Measurements from ENCODE around the gene FOXJ1.
"Not testable (repeated sequence)": the region's sequence is repeated elsewhere in the genome, so short reads cannot be mapped to it uniquely, and the experiment has no call there.

Gene FOXJ1, protein sequence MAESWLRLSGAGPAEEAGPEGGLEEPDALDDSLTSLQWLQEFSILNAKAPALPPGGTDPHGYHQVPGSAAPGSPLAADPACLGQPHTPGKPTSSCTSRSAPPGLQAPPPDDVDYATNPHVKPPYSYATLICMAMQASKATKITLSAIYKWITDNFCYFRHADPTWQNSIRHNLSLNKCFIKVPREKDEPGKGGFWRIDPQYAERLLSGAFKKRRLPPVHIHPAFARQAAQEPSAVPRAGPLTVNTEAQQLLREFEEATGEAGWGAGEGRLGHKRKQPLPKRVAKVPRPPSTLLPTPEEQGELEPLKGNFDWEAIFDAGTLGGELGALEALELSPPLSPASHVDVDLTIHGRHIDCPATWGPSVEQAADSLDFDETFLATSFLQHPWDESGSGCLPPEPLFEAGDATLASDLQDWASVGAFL

DNA sequence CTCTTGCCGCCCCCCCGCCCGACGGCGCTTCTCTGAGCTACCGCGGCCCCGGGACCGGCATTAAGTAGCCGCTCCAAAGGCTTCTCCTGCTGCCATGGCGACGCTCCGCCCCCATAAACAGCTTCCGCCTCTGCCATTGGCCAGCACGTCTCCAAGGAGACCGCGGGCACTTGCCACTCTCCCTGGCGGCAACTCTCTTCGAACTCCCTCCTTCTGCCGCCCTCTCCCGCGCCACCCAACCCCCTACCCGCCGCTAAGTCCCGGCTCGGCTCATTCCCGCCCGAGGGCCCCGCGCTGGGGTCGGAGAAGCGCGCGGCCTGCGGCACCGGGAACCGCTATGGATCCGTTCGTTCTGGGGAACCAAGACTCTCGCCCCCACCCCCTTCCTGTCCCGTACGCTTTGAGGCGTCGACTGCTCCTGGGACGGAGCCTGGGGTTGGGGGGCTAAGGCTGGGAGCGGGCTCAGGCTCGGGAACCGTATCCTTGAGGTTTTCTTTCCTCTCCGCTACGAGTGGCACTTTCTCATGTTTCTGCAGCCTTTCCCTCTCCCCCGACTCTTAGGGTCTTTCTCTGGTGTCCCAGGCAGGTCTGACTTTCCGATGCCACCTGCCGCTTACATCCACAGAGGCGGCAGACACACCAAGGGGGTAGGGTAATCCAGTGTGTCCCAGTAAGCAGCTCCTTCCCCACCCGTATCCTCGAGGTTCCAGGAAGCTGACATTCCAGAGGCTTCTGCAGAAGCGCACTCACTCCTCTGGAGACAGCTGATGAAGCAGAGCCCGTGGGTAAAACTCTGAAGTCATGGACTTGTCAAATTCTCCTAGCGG lies at the start of gene FOXJ1:
FOXJ1 (minus strand) TSS at position 34 of the 827 bp plus-strand sequence. CDS start 850 bp downstream, outside the sequence.
- DNase-seq (ENCODE audit: low read depth in 2 of 2, low spot score in 1 of 2), result peak; percentile 70 to 76

DNA sequence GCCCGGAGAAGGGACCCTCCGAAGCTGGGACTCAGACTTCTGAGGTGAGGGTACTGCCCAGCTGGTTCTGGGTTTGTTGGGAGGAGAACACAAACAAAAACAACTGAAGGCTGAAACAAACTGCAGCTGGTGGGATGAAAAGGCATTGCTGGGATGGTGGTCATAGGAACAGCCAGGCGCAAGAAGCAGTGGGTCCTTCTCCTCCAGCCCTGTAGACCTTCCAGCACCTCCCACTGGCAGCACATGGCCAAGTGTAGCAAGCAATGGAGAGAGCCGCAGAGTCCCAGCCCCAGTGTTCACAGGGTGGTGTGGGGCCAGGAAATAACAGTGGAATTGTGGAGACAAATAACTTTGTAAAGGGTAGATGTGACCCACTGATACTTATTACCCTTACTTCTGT lies 48.7 kb upstream of the FOXJ1 start:
- no peak for DNase-seq (ENCODE audit: low read depth in 2 of 2, low spot score in 1 of 2)

DNA sequence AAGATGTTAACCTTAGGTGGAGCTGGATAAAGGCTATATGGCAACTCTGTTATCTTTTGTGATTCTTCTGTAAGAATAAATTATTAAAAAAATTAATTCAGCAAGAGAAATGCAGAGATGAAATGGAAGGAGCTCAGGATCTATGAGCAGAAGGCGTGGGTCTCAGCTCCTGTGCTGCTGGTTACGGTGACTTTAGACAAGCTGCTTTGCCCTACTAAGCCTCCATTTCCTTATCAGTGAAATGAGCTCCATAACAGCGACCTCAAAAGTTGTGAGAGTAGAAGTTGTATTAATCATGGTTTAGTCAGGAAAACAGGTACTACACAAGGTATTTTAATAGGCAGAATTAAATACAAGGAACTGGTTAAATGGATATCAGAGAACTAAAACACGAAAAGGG lies 48.2 kb upstream of the FOXJ1 start:
- no peak for DNase-seq (ENCODE audit: low read depth in 2 of 2, low spot score in 1 of 2)

DNA sequence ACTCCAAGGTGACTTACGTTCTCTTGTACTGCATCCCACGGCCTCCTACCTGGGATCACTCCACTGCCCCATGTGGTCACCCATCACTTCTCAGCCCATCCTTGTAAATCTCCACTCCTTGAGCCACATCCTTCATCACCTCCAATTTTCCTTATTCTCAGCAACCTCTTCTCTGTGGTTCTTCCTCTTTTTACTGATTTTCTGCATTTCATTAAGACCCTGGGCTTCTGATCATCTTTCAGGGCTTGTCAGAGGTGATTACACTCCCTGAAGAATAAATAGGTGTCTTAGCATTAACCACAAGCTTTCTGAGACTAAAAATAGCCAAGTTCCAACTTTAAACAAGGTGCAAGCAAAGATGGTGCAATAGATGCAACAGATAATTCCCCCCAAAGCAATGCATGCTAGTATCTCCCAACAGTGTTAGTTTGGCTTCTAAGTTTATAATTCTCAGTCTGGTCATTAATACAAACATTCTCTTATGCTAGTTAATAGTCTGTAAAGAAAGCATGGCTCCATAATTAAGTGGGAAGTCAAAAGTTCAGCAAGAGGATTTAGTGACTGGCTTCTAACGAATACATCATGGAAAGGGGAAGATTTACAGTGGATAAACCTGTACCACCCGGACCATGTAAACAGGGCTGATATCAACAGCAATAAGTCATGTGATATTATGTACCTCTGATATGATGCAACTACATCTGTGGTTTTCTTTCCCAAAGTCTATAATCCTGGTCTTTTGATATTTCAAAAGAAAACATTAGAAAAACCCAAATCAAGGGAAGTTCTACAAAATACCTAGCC lies 47.4 kb upstream of the FOXJ1 start:
- no peak for DNase-seq (ENCODE audit: low read depth in 2 of 2, low spot score in 1 of 2)

DNA sequence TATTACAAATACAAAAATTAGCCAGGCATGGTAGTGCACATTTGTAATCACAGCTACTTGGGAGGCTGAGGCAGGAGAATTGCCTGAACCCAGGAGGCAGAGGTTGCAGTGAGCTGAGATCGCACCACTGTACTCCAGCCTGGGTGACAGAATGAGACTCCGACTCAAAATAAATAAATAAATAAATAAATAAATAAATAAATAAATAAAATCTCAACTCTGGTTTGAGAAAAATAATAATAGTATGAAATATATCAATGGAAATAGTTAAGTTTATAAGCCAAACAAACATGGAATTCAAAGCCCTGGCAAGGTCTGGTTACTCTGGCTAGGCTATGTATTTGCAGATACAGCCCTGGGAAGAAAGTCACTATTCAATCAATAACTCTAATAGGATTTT lies 45.7 kb upstream of the FOXJ1 start:
- DNase-seq (ENCODE audit: low read depth in 2 of 2, low spot score in 1 of 2), result not testable (repeated sequence)

DNA sequence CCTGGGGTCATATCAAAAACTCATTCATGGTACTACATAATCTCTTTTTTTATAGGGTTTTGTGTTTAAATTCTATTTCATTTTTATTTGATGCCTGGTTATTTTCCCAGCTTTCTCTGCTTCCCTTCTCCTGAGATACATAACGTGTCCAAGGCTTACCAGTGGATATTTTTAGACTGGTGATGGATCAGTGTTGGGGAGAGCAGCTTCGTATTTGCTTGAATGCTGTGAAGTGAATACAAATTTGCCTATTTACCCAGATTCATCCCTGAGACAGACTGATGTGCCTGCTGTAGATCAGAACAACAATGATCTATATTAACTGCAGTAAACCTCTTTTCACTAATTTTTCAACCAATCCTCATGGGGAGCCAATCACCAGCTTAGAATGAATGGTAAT lies 43.2 kb upstream of the FOXJ1 start:
- DNase-seq (ENCODE audit: low read depth in 2 of 2, low spot score in 1 of 2), result no peak

DNA sequence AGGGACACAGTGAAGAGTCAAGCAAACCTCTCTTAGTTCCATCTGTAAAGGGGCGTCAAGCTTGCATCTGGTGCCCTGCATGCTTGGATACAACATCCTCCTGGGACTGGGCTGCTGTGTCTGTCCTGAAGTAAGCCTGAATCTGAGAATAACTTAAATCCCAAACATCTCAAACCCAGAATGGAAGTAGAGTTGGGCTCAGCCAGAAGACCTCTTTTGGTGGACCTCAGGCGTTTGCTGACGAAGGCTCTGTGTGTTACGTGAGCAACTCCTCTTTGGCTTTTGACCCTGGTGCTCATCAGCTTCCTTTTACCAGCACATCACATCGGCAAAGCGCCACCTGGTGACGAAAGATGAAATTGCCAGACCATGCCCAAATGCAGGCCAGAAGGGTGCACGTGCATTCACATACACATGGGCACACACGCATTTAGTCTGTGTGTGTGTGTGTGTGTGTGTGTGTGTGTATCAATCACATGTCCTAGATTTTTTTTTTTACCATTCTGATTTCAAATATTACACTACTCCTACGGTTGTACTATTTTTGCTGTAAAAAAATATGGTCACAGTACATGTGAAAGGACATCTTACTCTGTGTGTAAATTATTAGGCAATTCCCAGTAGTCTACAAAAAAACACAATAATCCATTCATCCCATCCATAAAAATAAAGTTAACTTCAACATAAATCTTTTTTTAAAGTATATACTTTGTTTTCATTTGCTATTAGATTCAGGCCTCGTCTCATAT lies 41.1 kb upstream of the FOXJ1 start:
- DNase-seq (ENCODE audit: low read depth in 2 of 2, low spot score in 1 of 2), result peak; percentile 87 to 93

DNA sequence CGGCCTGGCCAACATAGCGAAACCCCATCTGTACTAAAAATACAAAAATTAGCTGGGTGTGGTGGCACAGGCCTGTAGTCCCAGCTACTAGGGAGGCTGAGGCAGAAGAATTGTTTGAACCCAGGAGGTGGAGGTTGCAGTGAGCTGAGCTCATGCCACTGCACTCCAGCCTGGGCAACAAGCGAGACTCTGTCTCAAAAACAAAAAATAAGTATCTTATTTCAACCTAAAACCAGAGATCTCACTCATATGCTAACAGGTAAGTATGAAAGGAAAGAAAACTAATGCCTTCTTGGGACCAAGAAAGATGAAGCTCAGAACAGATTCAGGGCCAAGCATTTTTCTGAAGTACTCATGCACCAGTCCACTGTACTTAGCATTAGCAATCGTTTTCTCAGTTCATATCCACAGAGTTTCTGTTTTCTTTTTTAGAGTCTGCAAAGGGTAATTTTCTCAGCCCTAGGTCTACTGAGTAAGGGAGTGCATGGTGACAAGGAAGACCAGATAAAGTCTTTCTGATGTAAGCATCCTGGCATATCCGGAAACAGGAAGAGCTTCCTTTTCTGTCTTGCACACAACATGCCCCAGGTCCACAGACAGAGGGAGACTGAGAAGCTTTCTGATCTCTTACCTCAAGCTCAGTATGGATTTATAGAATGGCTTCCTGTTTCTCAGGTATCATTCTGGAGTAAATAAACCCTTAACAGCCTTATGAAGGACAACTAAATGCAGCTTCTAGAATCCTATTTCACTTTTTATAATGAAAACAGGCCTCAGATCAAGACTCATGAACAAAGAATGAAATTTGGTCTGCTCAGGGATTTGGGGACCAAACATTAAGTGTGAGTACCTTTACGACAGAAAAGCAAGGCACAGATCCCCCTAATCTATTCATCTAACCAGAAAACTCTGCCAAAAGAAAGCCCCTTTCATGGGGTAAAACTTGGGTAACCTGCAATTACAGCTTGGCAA lies 38.7 kb upstream of the FOXJ1 start:
- no peak for DNase-seq (ENCODE audit: low read depth in 2 of 2, low spot score in 1 of 2)

DNA sequence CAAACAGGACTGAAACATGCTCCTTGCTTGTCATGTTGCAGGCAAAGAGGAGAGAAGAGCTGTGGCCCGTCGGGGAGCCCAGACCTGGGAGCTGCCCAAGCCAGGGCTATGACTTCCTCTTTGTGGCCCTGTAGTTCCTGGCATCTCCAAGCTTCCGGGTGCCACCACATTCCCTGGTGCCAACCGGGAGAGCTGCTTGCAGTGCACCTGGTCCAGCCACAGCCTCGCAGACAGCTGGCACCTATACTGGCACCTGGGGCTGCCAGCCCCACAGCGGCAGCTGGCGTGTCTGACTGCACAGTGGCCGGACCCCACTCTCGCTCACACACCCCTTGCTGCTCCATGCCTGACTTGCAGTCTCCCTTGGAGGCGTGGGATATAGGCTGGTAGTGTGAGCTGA lies 37.1 kb upstream of the FOXJ1 start:
- no peak for DNase-seq (ENCODE audit: low read depth in 2 of 2, low spot score in 1 of 2)

DNA sequence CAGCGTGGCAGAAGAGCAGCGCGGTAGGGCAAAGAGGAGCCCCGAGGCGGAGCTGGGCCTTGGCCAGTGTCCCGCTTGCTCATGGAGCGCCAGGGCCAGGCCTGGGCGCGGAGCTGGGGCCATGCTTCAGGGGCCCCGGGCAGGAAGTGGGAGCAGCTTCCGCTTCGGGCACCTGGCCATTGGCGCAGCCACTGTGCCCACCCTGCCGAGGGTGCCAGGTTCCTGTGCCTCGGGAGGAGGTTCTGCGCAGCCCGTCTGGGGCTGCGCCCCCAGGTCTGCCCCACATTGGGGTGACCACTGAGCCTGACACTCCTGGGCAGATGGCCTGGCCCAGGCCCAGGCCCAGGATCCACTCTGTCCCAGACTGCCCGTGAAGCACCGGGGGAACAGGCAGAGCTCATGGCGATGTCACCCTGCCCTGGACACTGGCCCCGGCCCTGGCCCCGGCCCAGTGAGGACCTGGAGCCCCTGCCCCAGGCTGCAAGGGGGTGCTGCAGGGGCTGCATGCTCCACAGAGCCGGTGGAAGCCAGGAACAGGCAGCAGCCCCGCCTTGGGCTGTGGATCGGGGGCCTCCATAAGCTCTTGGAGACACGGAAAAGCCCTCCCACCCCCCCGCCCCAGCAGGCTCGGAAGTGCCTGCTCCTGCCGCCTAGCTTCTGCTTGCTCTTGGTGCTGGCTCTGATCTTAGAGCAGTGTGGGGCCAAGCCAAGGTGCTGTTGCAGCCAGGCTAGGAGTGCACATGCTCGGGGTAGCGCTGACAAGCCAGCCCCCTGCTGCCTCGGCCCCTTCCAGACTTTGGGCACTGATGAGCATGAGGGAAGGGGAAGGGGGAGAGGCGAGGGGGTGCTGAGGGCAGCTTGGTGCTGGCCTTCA lies 35.9 kb upstream of the FOXJ1 start:
- no peak for DNase-seq (ENCODE audit: low read depth in 2 of 2, low spot score in 1 of 2)

DNA sequence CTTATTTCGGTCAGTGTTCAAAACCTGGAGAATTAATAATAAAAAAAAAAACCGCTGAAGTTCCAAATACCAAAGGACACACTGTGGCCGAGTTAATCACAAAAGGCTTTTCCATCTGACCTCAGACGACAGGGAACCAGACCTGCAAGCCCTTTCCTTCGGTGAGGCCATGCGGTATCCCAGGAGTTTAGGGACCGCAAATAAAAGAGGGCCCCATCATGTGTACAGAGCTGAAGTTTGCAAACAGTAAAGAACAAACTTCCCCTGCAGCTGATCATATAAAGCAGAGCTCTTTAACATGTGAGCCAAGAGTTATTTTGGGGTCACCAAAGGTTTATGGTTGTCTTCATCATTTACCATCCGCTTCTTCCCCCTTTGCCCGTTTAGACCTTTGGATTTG lies 33.0 kb upstream of the FOXJ1 start:
- no peak for DNase-seq (ENCODE audit: low read depth in 2 of 2, low spot score in 1 of 2)

DNA sequence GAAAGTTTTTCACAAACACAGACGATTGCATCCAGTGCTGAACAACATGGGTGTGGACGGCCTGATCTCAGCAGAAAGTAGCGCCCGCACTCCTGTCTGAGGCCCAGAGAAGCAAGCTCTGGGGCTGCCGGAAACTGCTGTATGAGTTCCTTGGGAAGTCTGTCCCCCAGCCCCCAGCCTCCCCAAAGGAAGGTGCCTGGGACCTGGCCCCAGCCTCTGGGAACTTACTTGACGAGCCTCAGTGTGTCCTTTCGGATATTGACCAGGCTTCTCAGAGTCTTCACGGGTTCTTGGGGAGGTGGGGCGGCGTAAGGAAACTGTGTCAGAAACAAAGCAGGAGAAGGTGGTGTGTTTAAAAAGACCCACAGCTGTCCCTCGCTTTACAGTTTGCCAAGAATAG lies 32.4 kb upstream of the FOXJ1 start:
- DNase-seq (ENCODE audit: low read depth in 2 of 2, low spot score in 1 of 2), result no peak

DNA sequence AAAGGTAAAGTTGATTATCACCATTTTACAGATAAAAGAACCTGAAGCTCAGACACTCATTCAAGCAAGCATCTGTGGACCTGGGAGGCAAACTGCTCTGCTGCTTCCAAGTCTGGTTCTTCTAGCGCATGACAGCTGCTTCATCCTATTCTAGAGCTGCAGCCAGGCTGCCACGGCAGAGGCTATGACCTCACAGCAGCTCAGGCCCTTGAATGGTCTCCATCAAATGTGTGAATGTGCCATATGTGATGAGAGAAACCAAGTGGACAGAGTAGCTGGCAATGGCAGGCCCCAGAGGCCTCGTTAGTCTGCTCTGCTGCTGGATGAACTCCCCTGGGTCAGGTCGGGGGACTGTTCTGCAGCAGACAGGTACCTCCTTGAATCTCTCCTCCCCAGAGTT lies 30.7 kb upstream of the FOXJ1 start:
- DNase-seq (ENCODE audit: low read depth in 2 of 2, low spot score in 1 of 2), result no peak

DNA sequence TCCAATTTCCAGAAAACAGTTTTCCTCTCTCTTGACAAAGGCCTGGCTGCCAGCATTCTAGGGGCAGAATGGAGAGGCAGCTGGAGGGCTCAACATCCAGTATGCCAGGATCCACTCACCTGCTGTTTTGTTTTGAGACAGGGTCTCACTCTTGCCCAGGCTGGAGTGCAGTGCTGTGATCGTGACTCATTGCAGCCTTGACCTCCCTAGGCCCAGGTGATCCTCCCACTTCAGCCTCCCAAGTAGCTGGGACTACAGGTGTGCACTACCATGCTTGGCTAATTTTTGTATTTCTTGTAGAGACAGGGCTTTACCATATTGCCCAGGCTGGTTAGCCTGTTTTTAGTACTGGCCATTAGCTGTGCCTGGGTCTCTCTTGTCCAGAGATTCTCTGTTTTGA lies 29.1 kb upstream of the FOXJ1 start:
- no peak for DNase-seq (ENCODE audit: low read depth in 2 of 2, low spot score in 1 of 2)

DNA sequence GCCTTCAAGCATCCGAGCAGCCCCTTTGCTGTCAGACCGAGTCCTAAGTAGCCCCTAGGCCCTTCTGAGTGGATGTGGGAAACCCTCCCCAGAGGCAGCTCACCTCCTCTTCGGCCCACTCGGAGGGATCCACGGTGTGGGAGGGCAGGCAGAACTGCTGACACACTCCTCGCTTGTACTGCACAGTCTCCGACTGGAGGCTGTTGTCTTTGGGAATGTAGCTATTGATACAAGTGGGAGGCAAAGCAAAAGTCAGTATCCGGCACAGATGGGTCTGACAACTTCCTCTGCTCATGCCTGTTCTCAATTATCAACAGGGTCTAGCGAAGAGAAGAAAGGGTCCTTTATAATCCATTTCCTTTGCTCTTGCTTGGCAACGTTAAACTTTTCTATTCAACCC lies 25.9 kb upstream of the FOXJ1 start:
- no peak for DNase-seq (ENCODE audit: low read depth in 2 of 2, low spot score in 1 of 2)

DNA sequence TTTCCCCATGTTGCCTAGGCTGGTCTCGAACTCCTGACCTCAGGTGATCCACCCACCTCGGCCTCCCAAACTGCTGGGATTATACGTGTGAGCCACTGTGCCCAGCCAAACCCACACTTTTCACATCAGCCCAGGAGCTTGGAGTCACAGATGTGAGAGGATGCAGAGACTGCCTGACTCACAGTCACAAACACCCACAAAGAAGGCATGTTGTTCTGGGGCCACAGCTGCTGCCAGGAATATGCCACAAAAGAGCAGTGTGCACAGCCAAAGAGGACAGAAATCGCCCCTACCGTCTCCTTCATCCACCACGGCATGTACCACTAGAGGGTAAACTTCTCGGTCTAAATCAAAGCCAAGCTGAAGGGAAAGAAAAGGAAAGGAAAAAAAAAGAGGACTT lies 25.1 kb upstream of the FOXJ1 start:
- DNase-seq (ENCODE audit: low read depth in 2 of 2, low spot score in 1 of 2), result no peak

DNA sequence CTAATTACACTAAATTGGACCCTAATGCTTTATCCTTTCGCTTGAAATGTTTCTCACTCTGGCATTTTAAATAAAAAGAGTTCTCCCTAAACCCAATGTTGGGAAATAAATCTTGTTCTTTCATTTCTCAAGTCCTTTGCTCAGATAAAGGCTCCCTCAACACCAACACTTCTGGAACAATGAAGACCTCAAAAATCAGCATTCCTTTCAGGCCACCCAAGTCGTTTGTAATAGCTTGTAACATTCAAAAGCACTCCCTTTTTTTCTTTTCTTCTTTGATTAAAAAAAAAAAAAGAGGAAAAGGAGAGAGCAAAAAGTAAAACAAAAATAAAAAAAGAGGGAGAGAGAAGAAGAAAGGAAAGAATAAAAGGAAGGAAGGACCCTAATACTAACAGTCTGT lies 23.3 kb upstream of the FOXJ1 start:
- no peak for DNase-seq (ENCODE audit: low read depth in 2 of 2, low spot score in 1 of 2)

DNA sequence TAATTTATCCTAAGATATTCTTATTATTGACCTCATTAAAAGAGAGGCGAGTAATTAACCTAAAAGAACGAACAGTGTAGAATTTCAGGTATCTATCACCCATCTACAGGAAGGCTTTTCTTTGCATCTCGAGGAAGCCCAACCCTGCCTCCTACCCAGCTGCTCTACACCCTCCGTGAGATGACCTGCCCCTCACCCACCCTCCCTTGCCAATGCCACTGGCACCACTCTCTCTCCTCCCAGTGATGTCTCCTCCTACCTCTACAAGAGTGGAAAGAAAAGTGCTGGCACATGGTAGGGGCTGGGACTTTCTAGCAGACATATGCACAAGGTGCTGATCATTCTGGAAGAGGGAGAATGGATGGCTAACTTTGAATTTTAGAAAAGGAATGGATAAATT lies 22.9 kb upstream of the FOXJ1 start:
- DNase-seq (ENCODE audit: low read depth in 2 of 2, low spot score in 1 of 2), result no peak
